Dedifferentiated amniotic fluid mesenchymal stem cell (primary cell): ENCODE measurements around the gene FSHR.

Experiments
- DNase-seq: peaks from one replicate; pipeline ENCODE4 v3.0.0-alpha.2; 2016; ENCODE audit errors: extremely low spot score

The FSHR gene

DNA sequence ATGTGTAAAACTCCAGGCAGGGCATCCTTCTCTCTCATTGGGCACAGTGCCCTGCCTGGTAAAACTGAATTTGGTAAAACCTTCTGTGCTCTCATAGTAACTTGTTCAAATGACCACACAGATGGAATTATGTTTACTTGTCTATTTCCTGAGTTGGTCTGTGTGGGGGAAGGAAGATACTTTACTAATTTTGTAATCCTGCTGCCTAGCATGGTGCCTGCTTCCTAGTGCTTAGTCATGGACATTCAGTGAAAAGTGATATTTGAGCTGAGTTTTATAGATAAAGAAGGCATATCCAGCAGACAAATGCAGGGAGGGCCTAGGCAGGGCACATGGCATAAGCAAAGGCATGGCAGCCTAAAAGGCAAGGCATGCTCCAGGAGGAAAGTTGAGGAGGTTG is 199.4 kb downstream of the FSHR start:
- DNase-seq, result no peak

GRCh38 chr2:48954311-48954710 is 200.0 kb downstream of the FSHR start:
- no peak for DNase-seq

DNA sequence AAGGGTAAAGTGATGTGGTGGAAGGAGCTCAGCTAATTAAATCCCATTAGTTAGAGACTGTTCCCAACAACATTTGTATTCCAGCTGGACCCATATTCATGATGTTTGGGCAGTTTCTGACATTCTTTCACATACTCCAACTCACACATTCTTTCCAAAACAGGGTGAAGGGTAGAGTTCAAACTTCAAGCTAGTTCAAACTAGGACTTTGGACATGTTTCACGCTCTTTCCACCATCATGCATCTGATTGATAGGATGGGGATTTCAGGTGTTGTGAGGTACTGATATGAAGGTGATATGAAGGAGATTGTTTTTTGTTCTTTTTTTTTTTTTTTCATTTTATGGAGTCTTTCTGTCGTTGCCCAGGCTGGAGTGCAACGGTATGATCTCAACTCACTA is 201.7 kb downstream of the FSHR start:
- DNase-seq, result no peak

DNA sequence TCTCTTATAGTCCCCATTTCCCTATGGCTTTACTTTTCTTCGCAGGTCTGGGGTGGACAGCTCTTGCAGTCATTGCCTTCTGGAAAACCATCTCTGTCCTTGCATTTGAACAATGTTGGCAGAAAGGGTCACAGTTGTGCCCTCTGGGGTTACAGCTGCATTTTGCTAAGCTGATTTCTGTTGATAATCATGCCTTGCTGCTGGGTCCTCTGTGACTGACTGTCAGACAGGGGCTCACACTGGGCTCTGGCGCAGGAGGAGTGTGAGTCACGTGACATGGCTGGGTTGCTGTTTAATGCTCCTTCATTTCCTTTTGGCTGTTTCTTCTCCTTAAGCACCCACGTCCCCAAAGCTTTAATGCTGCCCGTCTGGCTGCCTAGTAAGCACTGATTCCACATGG is 202.2 kb downstream of the FSHR start:
- no peak for DNase-seq

DNA sequence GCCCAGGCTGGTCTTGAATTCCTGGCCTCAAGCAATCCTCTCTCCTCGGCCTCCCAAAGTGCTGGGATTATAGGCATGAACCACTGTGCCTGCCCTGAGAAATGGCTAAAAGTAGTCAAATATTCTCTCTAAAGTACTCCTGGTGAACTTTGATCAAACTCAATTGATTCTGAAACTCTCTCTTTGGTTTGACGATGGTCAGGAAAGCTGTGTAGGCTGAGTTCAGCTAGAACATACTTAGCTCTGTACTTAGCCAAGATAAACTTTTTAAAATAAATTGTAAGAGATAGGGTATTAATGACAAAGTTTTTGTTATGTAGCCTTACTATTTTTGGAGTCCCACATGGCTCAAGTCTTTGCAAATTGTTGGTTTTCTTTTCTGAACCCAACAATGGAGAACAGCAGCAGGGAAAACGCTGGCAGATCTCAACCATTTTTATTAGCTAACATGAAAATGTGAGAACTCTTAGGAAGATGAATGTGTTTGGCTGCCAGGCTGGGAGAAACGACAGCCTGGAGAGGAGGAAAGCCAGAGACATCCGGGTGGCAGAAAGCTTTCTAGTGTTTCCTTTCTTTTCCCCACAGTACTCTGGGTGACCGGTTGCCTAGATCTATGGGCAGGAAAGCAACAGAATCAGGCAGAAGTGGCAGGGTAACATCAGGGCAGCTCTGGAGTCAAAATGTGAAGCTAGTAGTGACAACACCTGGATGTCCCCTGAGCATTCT is 205.8 kb downstream of the FSHR start:
- no peak for DNase-seq

DNA sequence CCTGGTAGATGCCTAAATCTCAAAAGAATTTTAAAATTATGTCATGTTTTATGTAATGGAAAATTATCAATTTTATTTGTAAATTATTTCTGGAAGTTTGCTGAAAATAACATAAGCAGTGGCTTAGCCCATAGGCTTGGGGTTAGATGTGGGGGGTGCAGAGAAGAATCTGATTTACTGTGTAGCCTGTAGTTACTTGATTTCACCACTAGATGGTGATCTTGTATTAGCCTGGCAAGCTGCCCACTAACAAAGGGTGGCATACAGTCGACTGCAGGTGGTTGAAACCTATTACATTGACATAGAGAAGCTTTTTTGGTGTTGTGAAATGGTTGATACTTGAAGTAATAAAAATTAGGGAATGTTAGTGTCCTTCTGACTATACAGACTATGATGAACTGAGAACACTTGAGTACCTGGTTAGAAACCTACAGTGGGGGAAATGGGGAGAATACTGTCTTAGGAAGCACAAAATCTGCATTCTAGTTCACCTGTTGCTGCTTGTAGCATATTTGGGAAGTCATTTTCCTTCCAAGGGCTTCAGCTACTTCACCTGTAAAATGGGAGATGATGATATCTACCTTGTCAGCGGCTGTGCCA is 207.8 kb downstream of the FSHR start:
- peak; percentile 23 for DNase-seq

GRCh38 chr2:48944956-48945355 is 209.4 kb downstream of the FSHR start:
- no peak for DNase-seq

DNA sequence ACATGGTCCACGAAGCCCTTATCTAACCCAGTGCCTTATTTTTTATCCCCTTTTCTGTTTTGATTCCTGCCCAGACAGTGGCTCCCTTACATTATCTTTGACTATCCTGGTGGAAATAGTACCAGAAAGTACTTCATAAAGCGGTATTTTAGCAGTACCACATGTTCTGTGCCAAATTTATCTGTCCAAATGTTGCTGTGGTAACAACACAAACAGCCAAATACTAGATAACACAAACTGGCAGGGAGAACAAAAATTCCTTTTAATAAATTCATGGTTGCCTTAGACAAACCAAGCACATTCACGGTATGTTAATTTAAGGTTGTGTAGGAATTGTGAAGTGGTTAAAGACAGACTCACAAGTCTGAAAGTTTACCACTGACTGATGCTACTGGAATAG is 210.9 kb downstream of the FSHR start:
- DNase-seq, result no peak

DNA sequence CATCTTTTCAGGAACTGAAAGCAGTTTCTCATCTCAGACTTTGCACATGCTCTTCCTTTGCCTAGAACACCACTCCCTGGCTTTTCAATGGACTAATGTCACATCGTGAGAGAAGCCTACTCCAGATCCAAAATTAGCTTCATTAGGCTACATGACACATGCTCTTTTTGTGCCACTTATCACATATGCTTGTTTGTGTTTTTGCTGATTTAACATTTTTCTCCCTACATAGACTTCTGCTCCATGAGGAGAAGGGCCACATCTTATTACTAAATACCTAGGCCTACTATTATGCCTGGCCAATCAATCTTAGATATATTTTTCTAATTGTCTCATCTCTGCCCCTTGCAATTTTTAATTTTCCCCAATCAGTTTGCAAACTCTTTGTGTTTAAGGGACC is 212.4 kb downstream of the FSHR start:
- DNase-seq, result no peak

GRCh38 chr2:48941456-48941855 is 212.9 kb downstream of the FSHR start:
- DNase-seq, result no peak

DNA sequence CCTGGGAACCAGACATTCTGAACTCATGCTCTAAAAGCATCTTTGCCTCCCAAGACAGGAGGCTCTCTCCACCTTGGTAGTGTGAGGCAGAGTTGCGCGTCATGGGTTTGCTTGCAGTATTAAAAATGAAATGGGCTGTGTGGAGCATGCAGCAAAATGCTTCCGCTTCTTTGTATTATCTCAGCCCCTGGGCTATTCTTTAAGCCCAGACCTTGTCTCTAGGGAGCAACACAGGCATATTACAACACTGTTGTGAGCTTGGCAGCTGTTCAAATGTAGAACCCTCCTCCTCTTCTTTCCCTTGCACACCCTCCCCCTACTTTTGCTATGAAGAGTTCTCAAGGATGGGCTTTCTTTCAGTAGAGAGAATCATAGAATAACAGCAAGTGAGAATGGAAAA is 213.7 kb downstream of the FSHR start:
- no peak for DNase-seq

DNA sequence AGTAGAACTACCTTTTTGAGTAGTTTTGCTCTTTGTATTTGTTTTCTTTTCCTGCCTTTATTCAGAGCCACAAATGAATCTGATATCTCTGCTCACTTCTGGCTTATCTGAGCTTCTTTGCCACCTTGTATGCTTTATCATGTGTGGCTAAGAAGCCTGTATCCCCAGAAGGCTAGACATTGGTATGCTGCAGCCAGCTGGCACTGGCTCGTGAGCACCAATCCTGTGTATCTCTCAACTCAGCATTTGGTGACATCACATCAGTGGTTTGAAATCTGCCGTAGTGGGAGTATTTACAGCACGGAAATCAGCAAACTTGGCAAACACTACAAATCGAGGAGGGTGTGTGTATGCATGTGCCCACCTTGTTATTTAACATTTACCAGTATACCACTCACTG is 215.1 kb downstream of the FSHR start:
- no peak for DNase-seq

DNA sequence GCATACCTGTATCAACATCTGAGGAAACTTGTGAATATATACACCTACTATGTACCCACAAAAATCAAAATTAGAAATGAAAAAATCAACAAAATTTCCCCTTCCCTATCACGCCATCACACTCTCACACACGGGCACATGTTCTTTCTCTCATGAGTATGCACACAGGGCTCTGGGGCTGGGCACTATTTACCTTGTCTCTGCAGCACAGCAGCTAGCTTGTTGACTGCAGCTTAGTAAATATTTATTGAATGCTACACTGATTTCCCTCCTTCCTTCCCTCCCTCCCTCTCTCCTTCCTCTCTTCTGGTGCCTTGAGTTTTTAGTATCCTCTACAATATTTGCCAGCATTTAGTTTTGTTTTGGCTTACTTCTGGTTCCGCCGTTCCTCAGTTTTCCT is 216.1 kb downstream of the FSHR start:
- no peak for DNase-seq

DNA sequence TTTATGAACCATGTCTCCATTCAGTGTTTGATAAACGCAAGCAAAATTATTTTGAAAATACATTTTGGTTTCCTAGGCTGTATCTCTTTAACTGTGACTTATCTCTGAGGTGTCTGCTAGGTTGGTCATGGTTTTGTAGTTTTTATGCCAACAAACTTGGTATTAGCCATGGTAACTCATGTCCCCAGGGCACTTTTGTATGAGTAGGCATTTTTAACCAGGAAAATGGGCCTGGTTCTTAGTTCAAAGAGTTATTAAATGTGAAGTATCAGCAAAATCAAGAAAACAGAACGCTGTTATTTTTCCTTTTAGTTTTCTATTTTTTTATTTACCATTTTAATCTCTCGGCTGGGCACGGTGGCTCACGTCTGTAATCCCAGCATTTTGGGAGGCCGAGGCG is 219.5 kb downstream of the FSHR start:
- DNase-seq, result no peak

DNA sequence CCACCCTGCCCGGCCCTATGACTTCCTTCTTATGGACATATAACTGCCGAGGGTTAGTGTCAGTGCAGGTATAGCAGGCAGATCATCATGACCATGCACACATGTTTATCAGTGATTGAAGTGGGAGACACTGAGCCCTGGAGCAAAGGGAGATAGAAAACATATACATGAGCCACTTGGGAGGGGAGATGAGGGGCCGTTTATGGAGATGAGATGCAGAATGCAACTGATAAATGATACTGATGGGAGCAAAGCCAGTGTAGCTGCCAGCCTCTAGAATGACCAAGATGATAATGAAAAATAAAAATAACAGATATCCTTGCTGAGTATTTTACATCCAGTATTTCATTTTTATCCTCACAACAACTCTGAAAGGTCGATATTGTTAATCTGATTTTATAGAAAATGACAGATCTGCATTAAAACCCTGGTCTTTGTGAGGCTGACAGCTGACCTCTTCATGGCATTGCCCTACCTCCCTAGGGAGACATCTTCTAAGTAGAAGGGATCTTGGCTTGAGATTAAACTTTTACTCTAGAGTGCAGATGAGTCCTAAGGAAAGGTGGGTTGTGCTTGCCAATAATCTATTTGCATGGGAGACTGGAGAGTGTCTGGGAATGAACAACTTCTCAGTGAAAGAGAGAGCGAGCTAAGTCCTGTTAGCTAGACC is 220.4 kb downstream of the FSHR start:
- DNase-seq, result no peak

- DNase-seq, result no peak
Measured at GRCh38 chr2:48932667-48933066, 221.6 kb downstream of the FSHR start.

DNA sequence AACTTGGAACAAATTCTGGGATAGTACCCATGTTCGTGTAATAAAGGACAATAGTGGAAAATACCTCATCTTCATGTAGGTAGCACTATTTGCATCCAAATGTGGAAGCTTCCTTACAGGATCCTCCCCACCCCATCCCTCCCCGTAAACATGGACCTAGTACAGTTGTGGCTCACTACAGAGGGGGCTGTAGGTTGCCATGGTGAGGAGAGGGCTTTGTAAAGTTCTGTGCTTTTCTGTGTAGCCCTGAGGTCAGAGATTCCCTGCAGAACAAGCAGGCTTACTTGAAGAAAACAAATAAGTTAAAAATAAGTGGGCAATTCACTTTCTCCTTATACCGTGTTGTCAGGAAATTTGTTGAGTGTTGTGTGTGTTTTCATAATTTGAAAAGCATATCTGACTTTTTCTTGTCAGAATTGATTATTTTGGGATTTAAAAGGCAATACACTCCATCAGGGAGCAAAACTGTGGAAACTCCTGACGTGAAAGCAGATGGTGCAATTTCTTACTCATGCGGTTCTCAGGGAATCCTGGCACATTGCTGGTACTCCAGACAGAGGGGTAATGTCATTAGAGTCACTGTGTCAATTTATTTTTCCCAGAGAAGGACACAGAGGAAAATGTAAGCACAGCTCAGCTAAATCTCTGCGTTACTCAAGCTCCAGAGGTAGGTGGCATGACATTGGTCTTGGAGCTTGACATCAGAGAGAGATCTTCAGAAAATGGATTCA is 224.6 kb downstream of the FSHR start:
- no peak for DNase-seq

- no peak for DNase-seq
Measured at GRCh38 chr2:48927355-48927754, 227.0 kb downstream of the FSHR start.

DNA sequence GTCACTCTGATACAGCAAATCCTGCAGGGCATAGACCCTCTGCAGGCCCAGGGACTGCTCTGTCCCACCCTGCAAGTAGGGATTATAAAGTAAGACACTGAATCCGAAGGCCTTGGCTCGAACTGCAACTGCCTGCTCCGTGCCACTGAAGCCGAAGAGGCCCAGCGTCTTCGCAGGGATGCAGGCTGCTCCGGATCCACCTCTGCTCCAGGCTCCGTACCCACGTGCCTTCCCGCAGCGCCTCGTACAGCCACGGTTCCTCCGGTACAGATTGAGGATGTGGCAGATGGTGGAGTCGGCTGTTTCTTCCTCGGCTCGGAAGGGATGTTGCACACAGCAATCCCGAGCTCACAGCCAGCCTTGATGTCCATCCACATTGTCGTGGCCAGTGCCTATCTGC is 238.4 kb downstream of the FSHR start:
- DNase-seq, result no peak

- DNase-seq, result no peak
Measured at GRCh38 chr2:48915227-48915626, 239.1 kb downstream of the FSHR start.

DNA sequence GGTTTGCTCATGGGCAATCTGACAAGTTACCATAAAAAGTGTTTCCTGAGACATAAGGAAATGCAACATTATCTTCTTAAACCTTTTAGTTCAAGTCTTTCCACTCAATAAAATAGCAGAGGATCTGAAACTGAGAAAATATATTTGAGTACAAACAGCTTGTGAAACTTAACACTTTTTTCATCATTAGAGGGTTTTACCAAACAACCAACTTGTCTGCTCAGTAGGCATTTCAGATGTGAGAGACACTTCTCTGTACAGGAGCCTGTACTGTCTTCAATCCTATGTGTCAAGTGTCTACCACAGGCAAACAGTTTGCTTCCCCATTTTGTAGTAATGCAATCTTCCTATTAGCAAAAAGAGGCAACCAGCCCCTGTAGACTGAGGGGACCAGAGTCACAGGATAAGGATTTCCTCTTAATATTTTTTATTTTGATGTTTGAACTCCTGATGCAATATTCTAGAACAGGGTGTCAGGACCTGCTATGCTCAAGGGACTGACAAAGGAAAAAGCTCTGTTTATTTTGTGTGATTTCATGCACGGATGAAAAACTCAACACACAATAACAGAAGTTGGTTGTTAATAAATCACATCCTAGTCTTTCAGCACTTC is 239.7 kb downstream of the FSHR start:
- DNase-seq, result no peak
